SK-N-MC (cell line): ENCODE measurements around the gene TPD52L1.

Source experiments
- EZH2 ChIP-seq: fragments of 200-600 bp; sonication (generic); IDR thresholded peaks from one replicate; pipeline ENCODE4 v1.6.1; 2017; ENCODE audit warnings: antibody characterized with exemption
- FOXP2 ChIP-seq: optimal IDR thresholded peaks from 2 replicates; pipeline ENCODE3; 2011; ENCODE audit warnings: mild to moderate bottlenecking, moderate library complexity; ENCODE audit not compliant: insufficient read depth; ENCODE audit errors: extremely low read length, control extremely low read depth
- POLR2AphosphoS5 ChIP-seq: IDR thresholded peaks from 2 replicates; pipeline ENCODE4 v1.6.1; 2012; ENCODE audit warnings: mild to moderate bottlenecking, low read depth, low read length, borderline replicate concordance

- TF ChIP-seq EZH2: no peak
- TF ChIP-seq POLR2AphosphoS5: no peak
- no peak for TF ChIP-seq FOXP2
Observed at GRCh38 chr6:125264476-125264875, 110.9 kb downstream of the TPD52L1 start.
